ENCODE data around the gene CCDC187.

DNA sequence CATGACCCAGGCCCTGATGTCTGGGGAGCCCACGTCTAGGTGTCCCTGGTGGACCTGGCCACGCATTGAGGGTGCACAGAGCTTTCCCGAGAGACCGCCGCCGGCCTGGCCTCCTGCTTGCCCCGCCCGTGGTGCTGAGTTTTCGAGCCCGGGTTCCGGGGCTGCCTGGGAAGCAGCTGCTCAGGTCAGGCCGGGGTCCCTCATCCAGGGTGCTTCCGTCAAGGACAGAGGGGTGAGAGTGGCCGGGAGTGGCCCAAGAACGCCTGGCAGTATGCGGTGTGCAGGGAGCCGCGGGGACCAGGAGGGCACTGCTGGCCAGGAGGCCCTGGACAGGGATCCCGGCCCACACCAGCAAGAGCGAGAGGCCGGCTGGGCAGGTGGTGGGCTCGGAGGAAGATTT is 19.6 kb downstream of the CCDC187 start:
- TF ChIP-seq, protein P1, sequence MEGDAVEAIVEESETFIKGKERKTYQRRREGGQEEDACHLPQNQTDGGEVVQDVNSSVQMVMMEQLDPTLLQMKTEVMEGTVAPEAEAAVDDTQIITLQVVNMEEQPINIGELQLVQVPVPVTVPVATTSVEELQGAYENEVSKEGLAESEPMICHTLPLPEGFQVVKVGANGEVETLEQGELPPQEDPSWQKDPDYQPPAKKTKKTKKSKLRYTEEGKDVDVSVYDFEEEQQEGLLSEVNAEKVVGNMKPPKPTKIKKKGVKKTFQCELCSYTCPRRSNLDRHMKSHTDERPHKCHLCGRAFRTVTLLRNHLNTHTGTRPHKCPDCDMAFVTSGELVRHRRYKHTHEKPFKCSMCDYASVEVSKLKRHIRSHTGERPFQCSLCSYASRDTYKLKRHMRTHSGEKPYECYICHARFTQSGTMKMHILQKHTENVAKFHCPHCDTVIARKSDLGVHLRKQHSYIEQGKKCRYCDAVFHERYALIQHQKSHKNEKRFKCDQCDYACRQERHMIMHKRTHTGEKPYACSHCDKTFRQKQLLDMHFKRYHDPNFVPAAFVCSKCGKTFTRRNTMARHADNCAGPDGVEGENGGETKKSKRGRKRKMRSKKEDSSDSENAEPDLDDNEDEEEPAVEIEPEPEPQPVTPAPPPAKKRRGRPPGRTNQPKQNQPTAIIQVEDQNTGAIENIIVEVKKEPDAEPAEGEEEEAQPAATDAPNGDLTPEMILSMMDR (IDR thresholded peaks at IDR 0.05; ENCODE audit: borderline replicate concordance, extremely low read depth, low read length, poor library complexity, severe bottlenecking) = no peak
- no peak for TF ChIP-seq EZH2 (IDR thresholded peaks at IDR 0.05; ENCODE audit: borderline replicate concordance, low read depth, low read length, severe bottlenecking)
